IgD-negative memory B cell (primary cell): Measurements from ENCODE around the gene UST. TPM values are rescaled to one million over a fixed set of nuclear protein-coding genes. Genes with fewer than 3 reads are reported as not detected.
"Not testable (repeated sequence)": the region's sequence is repeated elsewhere in the genome, so short reads cannot be mapped to it uniquely, and the experiment has no call there.

Source experiments
- H3K27ac Mint-ChIP-seq, 3 donors: one replicate each; pipeline ENCODE4 v1.8.0; 2020 to 2022; ENCODE audit warnings: mild to moderate bottlenecking in 3 of 3, mixed read lengths in 3 of 3, moderate library complexity in 1 of 3
- H3K27me3 Mint-ChIP-seq: one replicate; pipeline ENCODE4 v1.8.0; 2021; ENCODE audit warnings: mixed read lengths
- H3K36me3 Mint-ChIP-seq: one replicate; pipeline ENCODE4 v1.8.0; 2020; ENCODE audit warnings: mild to moderate bottlenecking, mixed read lengths
- H3K4me1 Mint-ChIP-seq, 3 donors: one replicate each; pipeline ENCODE4 v1.8.0; 2020 to 2022; ENCODE audit warnings: mixed read lengths in 3 of 3, mild to moderate bottlenecking in 1 of 3
- H3K4me3 Mint-ChIP-seq, 4 donors: one replicate each; pipeline ENCODE4 v1.8.0; 2020 to 2022; ENCODE audit warnings: mild to moderate bottlenecking in 4 of 4, mixed read lengths in 4 of 4, moderate library complexity in 3 of 4
- H3K9me3 Mint-ChIP-seq, 3 donors: one replicate each; pipeline ENCODE4 v1.8.0; 2020 to 2021; ENCODE audit warnings: mixed read lengths in 3 of 3, mild to moderate bottlenecking in 1 of 3
- polyA plus RNA-seq: library from polyadenylated mRNA; unstranded; fragments of 300-500 nt; fragmentation: Illumina TruSeq; gene quantifications from one replicate; pipeline ENCODE4 v1.2.3, GENCODE V29; 2021

UST gene
- polyA plus RNA-seq, 1 donor from 2014 or later, result 1.3 TPM

GRCh38 chr6:148962854-148963515 is 216.2 kb downstream of the UST start:
- H3K4me3 Mint-ChIP-seq, result no peak overlapping the region
- peaks cover 7% of the 10 kb centered on the region for H3K36me3 Mint-ChIP-seq
- no peak overlapping the region for H3K27ac Mint-ChIP-seq
- H3K9me3 Mint-ChIP-seq, result no peaks in the 10 kb centered on the region
- peaks cover 0 to 5% (median 3%) of the 10 kb centered on the region in 3 donors for H3K4me1 Mint-ChIP-seq
- no peaks in the 10 kb centered on the region for H3K27me3 Mint-ChIP-seq

- Mint-ChIP-seq H3K27ac (no peak overlapping the region), H3K4me3 (no peak overlapping the region), H3K9me3 (no peaks in the 10 kb centered on the region), H3K36me3 (peaks cover 8% of the 10 kb centered on the region), H3K27me3 (no peaks in the 10 kb centered on the region), H3K4me1 (peaks cover 0 to 3% (median 3%) of the 10 kb centered on the region in 3 donors)
These were observed 216.9 kb downstream of the UST start for GRCh38 chr6:148963738-148964137.

- Mint-ChIP-seq H3K9me3 (no peaks in the 10 kb centered on the region), H3K27me3 (no peaks in the 10 kb centered on the region), H3K4me3 (peak overlapping the region in 1 of 4 donors; percentile 63), H3K4me1 (no peaks in the 10 kb centered on the region), H3K27ac (peak overlapping the region in 1 of 3 donors; percentile 88), H3K36me3 (peaks cover 8% of the 10 kb centered on the region)
These were observed 217.6 kb downstream of the UST start for GRCh38 chr6:148964467-148964866.

- Mint-ChIP-seq H3K27me3 (no peaks in the 10 kb centered on the region), H3K4me1 (no peaks in the 10 kb centered on the region), H3K36me3 (peaks cover 8% of the 10 kb centered on the region), H3K27ac (no peak overlapping the region), H3K4me3 (no peak overlapping the region), H3K9me3 (no peaks in the 10 kb centered on the region)
These were observed 218.5 kb downstream of the UST start for GRCh38 chr6:148965287-148965686.

- H3K36me3 Mint-ChIP-seq, result peaks cover 8% of the 10 kb centered on the region
- no peak overlapping the region for H3K4me3 Mint-ChIP-seq
These were observed 220.2 kb downstream of the UST start for GRCh38 chr6:148967011-148967520.

GRCh38 chr6:148967541-148967956 is 220.7 kb downstream of the UST start:
- Mint-ChIP-seq H3K27me3 (no peaks in the 10 kb centered on the region), H3K27ac (peak overlapping the region in 1 of 3 donors; percentile 13), H3K4me3 (no peak overlapping the region), H3K9me3 (no peaks in the 10 kb centered on the region), H3K36me3 (peaks cover 8% of the 10 kb centered on the region), H3K4me1 (peaks cover 2 to 13% (median 9%) of the 10 kb centered on the region in 3 donors)

More at GRCh38 chr6:148967011-148967520, 220.2 kb downstream of the UST start:
- Mint-ChIP-seq H3K4me1 (peaks cover 2 to 8% (median 8%) of the 10 kb centered on the region in 3 donors), H3K27me3 (no peaks in the 10 kb centered on the region), H3K9me3 (no peaks in the 10 kb centered on the region), H3K27ac (no peak overlapping the region)

GRCh38 chr6:148968771-148969602 is 222.2 kb downstream of the UST start:
- H3K9me3 Mint-ChIP-seq, result no peaks in the 10 kb centered on the region
- no peaks in the 10 kb centered on the region for H3K27me3 Mint-ChIP-seq
- no peak overlapping the region for H3K27ac Mint-ChIP-seq
- peaks cover 2 to 18% (median 9%) of the 10 kb centered on the region in 3 donors for H3K4me1 Mint-ChIP-seq
- H3K36me3 Mint-ChIP-seq, result peaks cover 7% of the 10 kb centered on the region
- H3K4me3 Mint-ChIP-seq, result no peak overlapping the region

- Mint-ChIP-seq H3K9me3 (no peaks in the 10 kb centered on the region), H3K27ac (no peak overlapping the region), H3K27me3 (no peaks in the 10 kb centered on the region), H3K36me3 (peaks cover 6% of the 10 kb centered on the region), H3K4me3 (no peak overlapping the region), H3K4me1 (peaks cover 2 to 18% (median 9%) of the 10 kb centered on the region in 3 donors)
These were observed 222.8 kb downstream of the UST start for GRCh38 chr6:148969603-148970061.

- H3K36me3 Mint-ChIP-seq, result peaks cover 8% of the 10 kb centered on the region
- H3K4me1 Mint-ChIP-seq, result peaks cover 2 to 18% (median 9%) of the 10 kb centered on the region in 3 donors
- H3K27me3 Mint-ChIP-seq, result no peaks in the 10 kb centered on the region
- peak overlapping the region in 1 of 4 donors; percentile 23 for H3K4me3 Mint-ChIP-seq
- H3K9me3 Mint-ChIP-seq, result no peaks in the 10 kb centered on the region
- peak overlapping the region in 1 of 3 donors; percentile 66 for H3K27ac Mint-ChIP-seq
These were observed 224.4 kb downstream of the UST start for GRCh38 chr6:148971031-148971927.

- peak overlapping the region in 2 of 4 donors; percentile 2 to 27 for H3K4me3 Mint-ChIP-seq
- no peaks in the 10 kb centered on the region for H3K27me3 Mint-ChIP-seq
- peak overlapping the region in 2 of 3 donors; percentile 47 to 66 for H3K27ac Mint-ChIP-seq
- peaks cover 5% of the 10 kb centered on the region for H3K36me3 Mint-ChIP-seq
- no peaks in the 10 kb centered on the region for H3K9me3 Mint-ChIP-seq
- H3K4me1 Mint-ChIP-seq, result peaks cover 2 to 18% (median 9%) of the 10 kb centered on the region in 3 donors
These were observed 225.7 kb downstream of the UST start for GRCh38 chr6:148972481-148972880.

- Mint-ChIP-seq H3K4me1 (peaks cover 2 to 18% (median 9%) of the 10 kb centered on the region in 3 donors), H3K4me3 (no peak overlapping the region), H3K9me3 (no peaks in the 10 kb centered on the region), H3K27me3 (no peaks in the 10 kb centered on the region), H3K27ac (peak overlapping the region in 1 of 3 donors; percentile 76), H3K36me3 (peaks cover 4% of the 10 kb centered on the region)
These were observed 226.8 kb downstream of the UST start for GRCh38 chr6:148973538-148974208.

- peaks cover 2 to 18% (median 9%) of the 10 kb centered on the region in 3 donors for H3K4me1 Mint-ChIP-seq
- no peaks in the 10 kb centered on the region for H3K9me3 Mint-ChIP-seq
- no peaks in the 10 kb centered on the region for H3K27me3 Mint-ChIP-seq
- H3K4me3 Mint-ChIP-seq, result no peak overlapping the region
- peaks cover 4% of the 10 kb centered on the region for H3K36me3 Mint-ChIP-seq
- no peak overlapping the region for H3K27ac Mint-ChIP-seq
These were observed 227.5 kb downstream of the UST start for GRCh38 chr6:148974351-148974750.

GRCh38 chr6:148978298-148978697 is 231.5 kb downstream of the UST start:
- not testable (repeated sequence) for H3K4me3 Mint-ChIP-seq, H3K36me3 Mint-ChIP-seq, H3K27me3 Mint-ChIP-seq, H3K4me1 Mint-ChIP-seq, H3K9me3 Mint-ChIP-seq, H3K27ac Mint-ChIP-seq
